GM06990 (cell line): ENCODE results near the gene AFF3.

ENCODE experiments used
- DNase-seq: peaks from one replicate; pipeline ENCODE4 v3.0.0-alpha.2; 2011; ENCODE audit not compliant: insufficient read length; ENCODE audit errors: extremely low read depth
- H3K27me3 ChIP-seq: replicated peaks from 2 replicates; pipeline ENCODE4 v1.6.0; 2011; ENCODE audit warnings: low read length; ENCODE audit not compliant: control insufficient read depth, insufficient read depth
- H3K36me3 ChIP-seq: 2 replicates; pipeline ENCODE4 v1.5.1; 2011; ENCODE audit warnings: low read length; ENCODE audit not compliant: control insufficient read depth, insufficient read depth
- H3K4me3 ChIP-seq: replicated peaks from 2 replicates; pipeline ENCODE4 v1.5.1; 2011; ENCODE audit warnings: low read depth, mild to moderate bottlenecking, control low read depth, low read length
- TF ChIP-seq, protein P1 (sequence below): IDR thresholded peaks from 2 replicates; pipeline ENCODE4 v1.5.1; 2011; ENCODE audit warnings: low read length, control low read depth, mild to moderate bottlenecking, inconsistent platforms; ENCODE audit not compliant: insufficient read depth, poor library complexity, severe bottlenecking

AFF3 gene

DNA sequence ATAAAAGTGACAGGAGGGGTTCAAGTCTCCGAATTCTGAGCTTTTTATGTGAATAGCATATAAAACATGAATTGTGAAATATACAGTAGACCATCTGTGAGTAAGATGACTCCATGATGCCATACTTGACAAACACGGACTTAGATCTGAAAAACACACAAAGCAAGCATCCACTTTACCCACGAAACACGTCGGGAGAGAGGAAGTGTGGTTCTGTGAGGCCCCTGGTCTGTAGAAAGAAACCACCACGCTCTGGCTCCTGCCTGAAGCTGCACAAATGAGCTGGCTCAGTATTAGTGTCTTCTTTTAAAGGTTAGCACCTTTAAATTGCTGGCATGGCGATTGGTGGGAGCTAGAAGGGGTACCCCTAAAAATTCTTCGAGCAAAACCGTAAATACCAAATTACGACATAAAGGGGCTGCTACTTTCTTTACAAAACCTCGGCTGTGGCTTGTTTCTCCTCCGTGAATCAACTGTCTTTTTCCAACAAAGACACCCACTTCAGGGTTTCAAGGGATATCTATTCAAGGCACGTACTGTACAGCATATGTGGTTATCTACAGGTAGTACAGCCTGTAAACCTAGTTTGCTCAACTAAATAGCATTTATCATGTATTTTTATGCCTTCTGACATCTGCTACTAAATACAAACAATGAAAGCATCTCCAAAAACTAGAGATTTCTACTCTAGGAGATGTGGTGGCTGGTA lies 70.9 kb downstream of the AFF3 start:
- H3K27me3 ChIP-seq: no peaks in the 10 kb centered on the region
- TF ChIP-seq, protein P1, sequence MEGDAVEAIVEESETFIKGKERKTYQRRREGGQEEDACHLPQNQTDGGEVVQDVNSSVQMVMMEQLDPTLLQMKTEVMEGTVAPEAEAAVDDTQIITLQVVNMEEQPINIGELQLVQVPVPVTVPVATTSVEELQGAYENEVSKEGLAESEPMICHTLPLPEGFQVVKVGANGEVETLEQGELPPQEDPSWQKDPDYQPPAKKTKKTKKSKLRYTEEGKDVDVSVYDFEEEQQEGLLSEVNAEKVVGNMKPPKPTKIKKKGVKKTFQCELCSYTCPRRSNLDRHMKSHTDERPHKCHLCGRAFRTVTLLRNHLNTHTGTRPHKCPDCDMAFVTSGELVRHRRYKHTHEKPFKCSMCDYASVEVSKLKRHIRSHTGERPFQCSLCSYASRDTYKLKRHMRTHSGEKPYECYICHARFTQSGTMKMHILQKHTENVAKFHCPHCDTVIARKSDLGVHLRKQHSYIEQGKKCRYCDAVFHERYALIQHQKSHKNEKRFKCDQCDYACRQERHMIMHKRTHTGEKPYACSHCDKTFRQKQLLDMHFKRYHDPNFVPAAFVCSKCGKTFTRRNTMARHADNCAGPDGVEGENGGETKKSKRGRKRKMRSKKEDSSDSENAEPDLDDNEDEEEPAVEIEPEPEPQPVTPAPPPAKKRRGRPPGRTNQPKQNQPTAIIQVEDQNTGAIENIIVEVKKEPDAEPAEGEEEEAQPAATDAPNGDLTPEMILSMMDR: no peak
- no peaks in the 10 kb centered on the region for H3K36me3 ChIP-seq
- DNase-seq: no peak
- no peak overlapping the region for H3K4me3 ChIP-seq

DNA sequence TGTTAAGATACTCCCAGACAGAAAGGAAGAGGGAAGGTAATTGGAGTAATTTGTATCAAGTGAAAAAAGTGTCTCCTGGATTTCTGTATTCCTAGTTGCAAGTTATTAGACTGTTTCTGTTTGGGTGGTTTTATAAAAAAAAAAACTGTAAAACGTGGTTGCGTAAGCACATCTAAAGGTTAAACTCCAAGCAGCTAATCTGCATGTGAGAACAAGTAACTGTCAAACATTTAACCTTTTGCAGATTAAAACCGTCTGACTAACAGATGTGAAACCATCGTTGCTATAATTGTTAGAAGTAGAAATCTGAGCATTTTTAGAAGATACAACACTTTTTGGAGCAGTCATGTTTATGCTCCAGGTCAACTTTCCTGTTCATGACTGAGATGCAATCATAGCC lies 72.3 kb downstream of the AFF3 start:
- no peak for DNase-seq
- Histone ChIP-seq H3K27me3 (no peaks in the 10 kb centered on the region), H3K4me3 (no peak overlapping the region), H3K36me3 (no peaks in the 10 kb centered on the region)
- TF ChIP-seq, protein P1: no peak

DNA sequence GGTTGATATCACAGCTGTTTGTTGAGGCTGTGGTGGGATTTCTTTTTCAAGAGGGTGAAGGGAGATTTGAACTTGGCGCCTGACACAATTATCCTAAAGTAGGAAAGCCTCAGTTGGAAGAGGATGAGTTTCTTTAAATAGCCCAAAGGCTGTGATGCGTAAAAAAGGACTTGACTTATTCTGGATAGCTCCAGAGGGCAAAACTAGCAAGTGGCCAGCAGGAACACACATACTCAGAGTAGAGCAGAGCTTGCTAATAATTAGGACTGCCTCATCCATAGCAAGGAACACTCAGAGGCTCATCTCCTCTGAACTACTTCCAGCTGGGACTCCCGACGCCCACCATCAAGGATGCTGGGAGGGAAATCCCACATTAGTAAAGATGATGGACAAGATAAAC lies 74.0 kb downstream of the AFF3 start:
- TF ChIP-seq, protein P1: no peak
- DNase-seq: no peak
- no peaks in the 10 kb centered on the region for H3K36me3 ChIP-seq

DNA sequence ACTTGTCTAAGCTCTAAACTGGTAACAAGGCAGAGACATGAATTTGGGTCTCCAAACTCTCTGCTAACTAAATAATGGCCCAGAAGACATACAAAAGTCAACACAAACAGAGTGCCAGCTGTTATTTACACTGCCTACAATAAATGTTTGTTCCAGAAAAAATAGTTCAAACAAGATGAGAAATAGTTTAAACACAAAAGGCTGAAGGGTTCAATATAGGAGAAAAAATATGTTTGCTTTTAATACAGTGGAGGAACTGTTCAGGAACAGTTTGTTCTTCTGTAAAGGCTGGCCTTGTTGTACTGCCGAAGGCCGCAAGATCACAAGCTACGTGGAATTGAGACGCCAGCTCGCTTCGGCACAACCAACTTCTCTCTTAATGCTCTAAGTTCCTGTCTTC lies 74.6 kb downstream of the AFF3 start:
- DNase-seq: no peak
- H3K4me3 ChIP-seq: no peak overlapping the region
- TF ChIP-seq, protein P1: no peak
- no peaks in the 10 kb centered on the region for H3K27me3 ChIP-seq
- no peaks in the 10 kb centered on the region for H3K36me3 ChIP-seq

More for the DNA sequence above, 74.0 kb downstream of the AFF3 start:
- H3K4me3 ChIP-seq: no peak overlapping the region
- H3K27me3 ChIP-seq: no peaks in the 10 kb centered on the region

DNA sequence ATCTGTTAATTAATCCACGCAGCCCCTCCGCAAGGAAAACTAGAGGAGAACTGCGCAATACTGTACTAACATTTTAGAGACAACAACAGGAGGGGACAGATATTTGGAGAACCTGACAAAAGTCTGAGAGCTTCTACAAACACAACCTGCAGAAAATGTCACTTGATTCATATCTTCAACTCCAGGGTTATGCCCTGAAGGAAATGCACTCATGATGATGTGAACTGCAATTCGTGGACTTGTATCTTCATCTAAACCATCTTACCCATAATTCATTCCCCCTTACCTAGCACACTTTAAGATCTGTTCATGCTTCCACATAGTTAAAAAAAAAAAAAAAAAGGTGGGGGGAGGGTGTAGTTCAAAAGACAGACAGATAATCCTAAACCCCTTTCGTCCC lies 75.5 kb downstream of the AFF3 start:
- Histone ChIP-seq H3K36me3 (no peaks in the 10 kb centered on the region), H3K4me3 (no peak overlapping the region), H3K27me3 (no peaks in the 10 kb centered on the region)
- TF ChIP-seq, protein P1: no peak
- no peak for DNase-seq

DNA sequence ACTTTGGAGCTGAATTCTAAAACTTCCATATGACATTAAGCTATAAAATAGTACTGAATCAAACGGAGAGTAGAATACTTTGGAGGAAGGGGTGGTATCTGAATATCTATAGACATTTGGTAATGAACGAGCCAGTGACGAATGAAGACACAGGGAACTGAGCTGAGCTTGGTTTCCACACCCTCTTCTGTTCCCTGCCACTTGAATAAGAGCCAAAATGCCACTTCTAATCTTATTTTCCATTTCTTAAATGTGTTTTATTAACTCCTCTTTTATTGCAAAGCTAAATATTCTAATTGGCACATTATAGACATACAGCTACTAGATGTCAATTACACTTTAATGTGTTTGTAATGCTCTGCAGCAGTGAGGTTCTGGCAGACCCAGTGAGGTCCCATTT lies 76.1 kb downstream of the AFF3 start:
- DNase-seq: no peak
- no peaks in the 10 kb centered on the region for H3K36me3 ChIP-seq
- TF ChIP-seq, protein P1: no peak
- H3K27me3 ChIP-seq: no peaks in the 10 kb centered on the region
- H3K4me3 ChIP-seq: no peak overlapping the region
